ENCODE data around the gene WWTR1. TPM values are rescaled to one million over a fixed set of nuclear protein-coding genes. Genes with fewer than 3 reads are reported as not detected.

Gene WWTR1
- total and polyA plus RNA-seq, 2 of the 4 experiments (the other 2 are of a cell fraction) = 38.9 to 65.3 TPM

DNA sequence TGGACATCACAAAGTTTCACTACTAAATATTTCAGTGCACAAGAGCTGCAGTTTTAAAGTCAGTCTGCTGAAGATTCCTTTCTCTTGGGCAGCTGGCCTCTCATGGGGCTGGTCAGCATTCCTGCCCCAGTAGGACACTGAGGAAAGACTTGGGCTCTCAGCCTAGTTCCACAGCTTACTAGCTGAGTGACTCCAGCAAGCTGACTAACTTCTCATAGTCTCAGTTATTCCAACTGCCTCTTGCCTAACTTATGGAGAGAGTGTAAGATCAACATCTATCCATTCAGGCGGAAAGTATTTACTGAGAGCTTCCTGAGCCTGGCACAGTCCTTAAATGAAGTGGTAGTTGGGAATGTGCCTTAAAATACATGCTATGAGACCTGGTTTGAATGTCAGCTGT is 156.3 kb downstream of the WWTR1 start:
- peak overlapping the region; percentile 7; the same call in 1 of the 2 replicates for H3K4me2 ChIP-seq (ENCODE audit: low read depth, low read length)
- intact Hi-C loops (cut with micrococcal nuclease) = no loop called here
- no peak overlapping the region for H3K9ac ChIP-seq (ENCODE audit: low read depth, low read length)
- H3K4me1 ChIP-seq (ENCODE audit: control insufficient read depth, insufficient read depth, low read length) = peaks cover 5% of the 10 kb centered on the region; the same call in 1 of the 2 replicates
- H3K18ac ChIP-seq (ENCODE audit: low read depth, low read length) = peak overlapping the region; percentile 8; the same call in 1 of the 2 replicates
- H2BK15ac ChIP-seq (ENCODE audit: low read depth, low read length) = peak overlapping the region; percentile 3; the same call in 1 of the 3 replicates
- CTCF ChIA-PET = interaction anchor here (0.9 to 1.6 kb wide), 5 partner anchors 11 to 378 kb away, joined by 3 to 7 read pairs (median 3); no protein-coding TSS in a partner anchor
- H3K27me3 ChIP-seq (ENCODE audit: control insufficient read depth, insufficient read depth, low read length) = no peaks in the 10 kb centered on the region
- no peak overlapping the region for H2AK5ac ChIP-seq (ENCODE audit: low read depth, low read length)
- no peak overlapping the region for H4K91ac ChIP-seq (ENCODE audit: insufficient read depth, low read depth, low read length)
- dilution Hi-C loops (cut with HindIII; ENCODE audit: low sequenced_read_pairs, unreplicated experiment) = loop anchor here (25.0 kb wide), 1 partner anchor 236 kb away; no protein-coding TSS in a partner anchor
- H3K79me1 ChIP-seq (ENCODE audit: low read depth in 1 of 2, low read length in 2 of 2) = no peaks in the 10 kb centered on the region
- peak overlapping the region in 1 of 2 experiments; percentile 2; a peak in 1 of 4 replicates for H4K8ac ChIP-seq (ENCODE audit: low read depth in 2 of 2, low read length in 2 of 2)
- peak overlapping the region; percentile 41 for H2BK20ac ChIP-seq (ENCODE audit: low read depth, low read length)
- H3K27ac ChIP-seq (ENCODE audit: insufficient read depth, low read length) = no peak overlapping the region
- H3K4ac ChIP-seq (ENCODE audit: low read depth, low read length) = peak overlapping the region; percentile 56
- H3K4me3 ChIP-seq (ENCODE audit: insufficient read depth, low read depth, low read length) = no peak overlapping the region
- ATAC-seq (ENCODE audit: low read depth) = peak; percentile 95
- H2AK9ac ChIP-seq (replicated peaks; ENCODE audit: low read depth, low read length, poor library complexity) = no peak overlapping the region
- H2AFZ ChIP-seq (replicated peaks; ENCODE audit: low read length, poor library complexity) = peak overlapping the region; percentile 60
- H3K9me1 ChIP-seq (ENCODE audit: insufficient read depth, low read length) = peaks cover 3% of the 10 kb centered on the region; the same call in 1 of the 2 replicates
- H4K20me1 ChIP-seq (ENCODE audit: insufficient read depth, low read length) = no peaks in the 10 kb centered on the region
- H4K5ac ChIP-seq (ENCODE audit: low read depth, low read length) = no peak overlapping the region
- H3K9me3 ChIP-seq (ENCODE audit: control insufficient read depth, insufficient read depth, low read length) = no peaks in the 10 kb centered on the region
- peak overlapping the region; percentile 75 for H2BK120ac ChIP-seq (ENCODE audit: low read depth, low read length)
- POLR2A ChIA-PET (ENCODE audit: unreplicated experiment) = no interaction called here
- H2BK5ac ChIP-seq (ENCODE audit: low read depth, low read length, poor library complexity, severe bottlenecking) = peak overlapping the region; percentile 84
- no peaks in the 10 kb centered on the region for H3K36me3 ChIP-seq (ENCODE audit: control insufficient read depth, insufficient read depth, low read length)
- TF ChIP-seq CEBPB (IDR thresholded peaks at IDR 0.05; ENCODE audit: low read depth, low read length) (peak; percentile 95), MAFK (IDR thresholded peaks at IDR 0.05; ENCODE audit: low read depth, low read length) (0 out of 2 replicates have a peak, but pooled peaks have one; percentile 11), POLR2A (IDR thresholded peaks at IDR 0.05; ENCODE audit: low read depth, low read length) (no peak), FOS (IDR thresholded peaks at IDR 0.05; ENCODE audit: low read depth, low read length) (peak; percentile 19; the same call in 1 of the 2 replicates), RAD21 (IDR thresholded peaks at IDR 0.05; ENCODE audit: low read length) (peak; percentile 15; the same call in 1 of the 2 replicates)
- TF ChIP-seq, protein P1, sequence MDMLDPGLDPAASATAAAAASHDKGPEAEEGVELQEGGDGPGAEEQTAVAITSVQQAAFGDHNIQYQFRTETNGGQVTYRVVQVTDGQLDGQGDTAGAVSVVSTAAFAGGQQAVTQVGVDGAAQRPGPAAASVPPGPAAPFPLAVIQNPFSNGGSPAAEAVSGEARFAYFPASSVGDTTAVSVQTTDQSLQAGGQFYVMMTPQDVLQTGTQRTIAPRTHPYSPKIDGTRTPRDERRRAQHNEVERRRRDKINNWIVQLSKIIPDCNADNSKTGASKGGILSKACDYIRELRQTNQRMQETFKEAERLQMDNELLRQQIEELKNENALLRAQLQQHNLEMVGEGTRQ (IDR thresholded peaks at IDR 0.05; ENCODE audit: low read depth, low read length) = no peak
- no CpG with 5 or more reads among the region's 1 CpG for WGBS, 2 experiments (ENCODE audit: extremely low coverage in 2 of 2, insufficient read length in 1 of 2)
- no peak overlapping the region for H3K56ac ChIP-seq (ENCODE audit: extremely low read depth, insufficient read depth, low read length)
- in situ Hi-C loops (cut with MboI; ENCODE audit: low sequenced_read_pairs) = no loop called here
- peak; percentile 91 for DNase-seq
- H3K23ac ChIP-seq (ENCODE audit: low read depth, low read length) = peak overlapping the region; percentile 44; the same call in 1 of the 2 replicates
- peak overlapping the region; percentile 56; the same call in 1 of the 2 replicates for H3K14ac ChIP-seq (replicated peaks; ENCODE audit: low read depth, low read length)
- BruUV-seq (replicated peaks) = no TSS peak

Data from IMR-90 (cell line).